Stimulated activated CD8-positive, alpha-beta memory T cell treated with anti-CD3 and anti-CD28 coated beads, Interleukin-12 subunit alpha, Interleukin-12 subunit beta, amount 100 ng/mL, for 24 hours (primary cell): ENCODE results near the gene CMTM6.
"Not testable (repeated sequence)": the region's sequence is repeated elsewhere in the genome, so short reads cannot be mapped to it uniquely, and the experiment has no call there.

Experiments
- DNase-seq: peaks from one replicate; pipeline ENCODE4 v3.0.0-alpha.2; 2020; ENCODE audit errors: extremely low read depth

CMTM6 gene

DNA sequence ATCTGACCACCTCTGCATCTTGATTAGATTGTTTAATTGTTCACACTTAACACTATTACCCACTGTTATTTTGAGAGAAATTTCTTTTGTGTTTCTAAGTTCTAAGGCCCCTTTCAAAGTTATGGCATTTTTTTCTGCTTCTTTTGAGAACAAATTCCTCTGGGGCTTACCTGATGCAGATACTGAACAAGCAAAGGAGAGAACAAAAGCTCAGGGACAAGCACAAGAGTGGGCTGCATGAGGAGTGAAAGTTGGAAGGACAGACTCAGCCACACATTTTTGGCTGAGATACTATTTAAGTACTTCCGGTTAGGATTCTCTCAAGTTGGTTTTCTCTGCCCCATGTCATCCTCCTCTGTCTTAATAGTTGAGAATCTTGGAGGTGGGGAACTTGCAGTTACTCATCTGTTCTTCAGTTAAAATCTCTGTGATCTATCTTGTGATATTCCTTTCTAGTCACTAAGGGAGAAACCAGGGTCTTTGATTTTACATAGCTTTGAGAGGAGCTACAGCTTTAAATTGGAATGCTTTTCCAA is 54.7 kb downstream of the CMTM6 start:
- DNase-seq: no peak

DNA sequence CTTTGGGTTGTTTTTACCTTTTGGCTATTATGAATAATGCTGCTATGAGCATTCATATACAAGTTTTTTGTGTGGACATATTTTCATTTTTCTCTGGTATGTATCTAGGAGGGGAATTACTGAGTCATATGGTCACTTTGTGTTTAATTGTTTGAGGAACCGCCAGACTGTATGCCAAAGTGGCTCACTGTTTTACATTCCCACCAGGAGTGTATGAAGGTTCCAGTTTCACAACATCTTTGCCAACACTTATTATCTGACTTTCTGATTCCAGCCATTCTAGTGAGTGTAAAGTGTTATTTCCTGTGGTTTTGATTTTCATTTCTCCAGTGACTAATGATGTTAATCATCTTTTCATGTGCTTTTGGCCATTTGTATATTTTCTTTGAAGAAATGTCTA is 59.2 kb downstream of the CMTM6 start:
- no peak for DNase-seq

DNA sequence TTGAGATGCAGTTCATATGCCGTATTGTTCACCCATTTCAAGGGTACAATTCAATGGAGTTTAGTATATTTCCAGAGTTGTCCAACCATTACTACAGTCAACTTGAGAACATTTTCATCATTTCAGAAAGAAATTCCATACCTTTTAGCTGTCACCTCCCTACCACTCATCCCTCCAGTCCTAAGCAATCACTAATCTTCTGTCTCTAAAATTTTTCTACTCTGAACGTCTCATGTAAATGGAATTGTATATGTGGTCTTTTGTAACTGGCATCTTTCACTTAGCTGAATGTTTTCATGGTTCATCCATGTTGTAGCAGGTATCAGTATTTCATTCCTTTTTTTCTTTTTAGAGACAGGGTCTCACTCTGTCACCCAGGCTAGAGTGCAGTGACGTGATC is 59.9 kb downstream of the CMTM6 start:
- DNase-seq: no peak

- DNase-seq: no peak
Measured at GRCh38 chr3:32440611-32441350, 61.9 kb downstream of the CMTM6 start.

- DNase-seq: not testable (repeated sequence)
Measured at GRCh38 chr3:32439421-32439820, 63.2 kb downstream of the CMTM6 start.

DNA sequence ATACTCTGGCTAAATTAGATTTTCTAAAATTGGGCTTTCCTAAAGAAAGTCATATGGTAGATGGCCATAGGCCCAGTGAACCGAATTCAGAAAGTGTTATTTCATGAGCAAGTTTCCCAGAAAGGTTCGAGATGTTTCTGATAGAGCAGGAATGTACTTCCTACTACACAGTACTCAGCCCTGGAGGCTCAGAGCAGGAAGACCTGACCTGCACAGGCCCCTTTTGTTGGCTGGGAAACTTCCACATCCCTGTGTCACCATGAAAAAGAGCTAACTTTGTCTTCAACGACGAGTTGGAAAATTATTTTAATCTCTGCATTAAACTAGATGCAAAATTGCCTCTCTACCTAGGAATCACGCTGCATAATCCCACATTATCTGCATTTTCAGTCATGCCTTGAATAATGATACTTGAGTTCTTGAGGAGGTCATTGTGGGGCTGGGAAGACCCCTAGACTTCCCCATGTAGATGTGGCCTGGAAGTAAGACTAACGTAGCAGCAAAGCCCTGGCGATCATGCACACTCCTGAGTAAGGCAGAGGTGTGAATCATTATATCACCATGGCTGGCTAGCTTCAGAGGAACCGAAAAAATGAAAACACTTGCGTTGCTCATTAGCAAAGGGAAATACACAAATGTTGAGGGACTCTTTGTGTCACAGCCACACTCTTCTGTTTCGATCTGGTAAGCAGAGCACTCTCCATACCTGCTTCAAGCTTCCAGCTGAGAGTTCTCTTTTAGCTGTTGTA is 63.9 kb downstream of the CMTM6 start:
- no peak for DNase-seq

DNA sequence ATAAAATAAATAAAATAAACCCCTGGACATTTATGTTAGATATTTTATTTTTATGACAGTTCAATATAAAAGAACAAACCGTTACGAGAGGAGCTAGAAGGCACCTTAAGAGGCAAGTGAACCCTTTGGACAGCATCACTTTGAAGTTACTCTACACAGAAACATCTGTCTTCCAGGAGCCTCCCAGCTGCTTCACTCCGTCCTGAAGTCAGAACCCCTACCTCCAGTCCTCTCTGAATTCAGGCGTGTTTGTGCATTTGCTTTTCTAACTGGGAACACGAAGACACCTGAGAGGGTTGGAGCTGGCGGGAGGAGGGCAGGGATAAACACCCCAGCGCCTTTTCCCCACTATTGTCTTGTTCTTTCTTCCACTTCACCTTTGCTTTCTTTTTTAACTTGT is 64.8 kb downstream of the CMTM6 start:
- DNase-seq: no peak

- no peak for DNase-seq
Measured at GRCh38 chr3:32436816-32437189, 65.8 kb downstream of the CMTM6 start.

- DNase-seq: no peak
Measured at GRCh38 chr3:32435911-32436815, 66.5 kb downstream of the CMTM6 start.

DNA sequence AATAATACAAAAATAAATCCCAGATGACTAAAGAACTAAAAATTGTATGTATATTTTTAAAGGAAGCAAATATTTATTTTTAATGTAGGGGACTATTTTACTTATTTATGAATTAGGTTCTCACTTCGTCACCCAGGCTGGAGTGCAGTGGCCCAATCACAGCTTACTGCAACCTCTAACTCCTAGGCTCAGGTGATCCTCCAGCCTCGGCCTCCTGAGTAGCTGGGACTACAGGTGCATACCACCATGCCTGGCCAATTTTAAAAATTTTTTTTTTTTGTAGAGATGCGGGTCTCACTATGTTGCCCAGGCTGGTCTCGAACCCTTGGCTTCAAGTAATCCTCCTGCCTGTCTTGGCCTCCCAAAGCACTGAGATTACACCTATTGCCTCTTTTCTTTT is 68.4 kb downstream of the CMTM6 start:
- no peak for DNase-seq

- DNase-seq: no peak
Measured at GRCh38 chr3:32432711-32433530, 69.7 kb downstream of the CMTM6 start.

- DNase-seq: no peak
Measured at GRCh38 chr3:32432045-32432710, 70.5 kb downstream of the CMTM6 start.

- no peak for DNase-seq
Measured at GRCh38 chr3:32431481-32431880, 71.2 kb downstream of the CMTM6 start.
